ENCODE data around the gene NAV2. TPM values are rescaled to one million over a fixed set of nuclear protein-coding genes. Genes with fewer than 3 reads are reported as not detected.
A peak's percentile ranks its signal among the peaks of the same experiment; 100 is the strongest.

NAV2 gene
- total and polyA plus RNA-seq, 11 donors = 7.6 to 46.5 (median 20.2) TPM

GRCh38 chr11:19777377-19778102 is 64.9 kb downstream of the NAV2 start:
- Histone ChIP-seq H3K4me3 (peak overlapping the region; percentile 21 to 65 (median 52)), H3K9me3 (peaks cover 0 to 3% (median 0%) of the 10 kb centered on the region in 12 donors), H3K4me1 (peaks cover 0 to 35% (median 14%) of the 10 kb centered on the region in 12 donors), H3K36me3 (no peaks in the 10 kb centered on the region), H3K27me3 (peaks cover 0 to 24% (median 0%) of the 10 kb centered on the region in 9 donors), H3K27ac (peak overlapping the region in 1 of 12 donors; percentile 22)
- 9 to 17% (median 16%) methylated on average over 28 to 29 of the region's 29 CpGs for WGBS, 4 donors
- DNase-seq (no peak), ATAC-seq (peak in 3 of 4 donors; percentile 57 to 64 (median 64))
- TF ChIP-seq CTCF (IDR thresholded peaks at IDR 0.05) (no peak), POLR2A (IDR thresholded peaks at IDR 0.05) (no peak)
- intact Hi-C loops (cut with DNase I) = no loop called here

- peaks cover 0 to 31% (median 14%) of the 10 kb centered on the region in 12 donors for H3K4me1 ChIP-seq
- intact Hi-C loops (cut with DNase I) = no loop called here
- H3K4me3 ChIP-seq = no peak overlapping the region
- 78 to 90% (median 82%) methylated on average over 2 of the region's 2 CpGs for WGBS, 4 donors
- TF ChIP-seq CTCF (IDR thresholded peaks at IDR 0.05) = no peak
- no peak for TF ChIP-seq POLR2A (IDR thresholded peaks at IDR 0.05)
- no peak for DNase-seq
- H3K27me3 ChIP-seq = peaks cover 0 to 24% (median 0%) of the 10 kb centered on the region in 9 donors
- H3K27ac ChIP-seq = no peak overlapping the region
- H3K9me3 ChIP-seq = peaks cover 0 to 3% (median 0%) of the 10 kb centered on the region in 12 donors
- no peak for ATAC-seq
- H3K36me3 ChIP-seq = no peaks in the 10 kb centered on the region
Observed at GRCh38 chr11:19779740-19780139, 67.1 kb downstream of the NAV2 start.

- Histone ChIP-seq H3K36me3 (no peaks in the 10 kb centered on the region), H3K9me3 (peaks cover 0 to 3% (median 0%) of the 10 kb centered on the region in 12 donors), H3K4me1 (peaks cover 0 to 28% (median 11%) of the 10 kb centered on the region in 12 donors), H3K4me3 (no peak overlapping the region), H3K27me3 (peaks cover 0 to 15% (median 0%) of the 10 kb centered on the region in 9 donors), H3K27ac (no peak overlapping the region)
- TF ChIP-seq POLR2A (IDR thresholded peaks at IDR 0.05) (no peak), CTCF (IDR thresholded peaks at IDR 0.05) (no peak)
- 91 to 98% (median 94%) methylated on average over 1 of the region's 1 CpG for WGBS, 4 donors
- intact Hi-C loops (cut with DNase I) = no loop called here
- DNase-seq = no peak
- ATAC-seq = no peak
Observed at GRCh38 chr11:19781351-19781750, 68.7 kb downstream of the NAV2 start.

GRCh38 chr11:19785265-19785664 is 72.6 kb downstream of the NAV2 start:
- 84 to 95% (median 93%) methylated on average over 2 of the region's 2 CpGs for WGBS, 4 donors
- no peaks in the 10 kb centered on the region for H3K36me3 ChIP-seq
- DNase-seq (no peak), ATAC-seq (no peak)
- TF ChIP-seq CTCF (IDR thresholded peaks at IDR 0.05) (no peak), POLR2A (IDR thresholded peaks at IDR 0.05) (no peak)
- peaks cover 0 to 3% (median 0%) of the 10 kb centered on the region in 12 donors for H3K9me3 ChIP-seq
- H3K27me3 ChIP-seq = no peaks in the 10 kb centered on the region
- no peak overlapping the region for H3K27ac ChIP-seq
- H3K4me3 ChIP-seq = no peak overlapping the region
- H3K4me1 ChIP-seq = peaks cover 0 to 14% (median 3%) of the 10 kb centered on the region in 12 donors
- intact Hi-C loops (cut with DNase I) = no loop called here
